Tibial nerve (tissue), 4 donors: ENCODE measurements around the gene MRGPRX1. TPM values are rescaled to one million over a fixed set of nuclear protein-coding genes. Genes with fewer than 3 reads are reported as not detected.

ENCODE experiments used
- DNase-seq, 2 donors: peaks; one replicate each; pipeline ENCODE4 v3.0.0-alpha.2; 2019; ENCODE audit warnings: low spot score in 2 of 2
- H3K27ac ChIP-seq, 4 donors: fragments of 200-600 bp; sonication (generic) in 3 of 4; one replicate each; pipeline ENCODE4 v1.5.1; 2017 to 2019; ENCODE audit warnings: mild to moderate bottlenecking in 1 of 4
- H3K27me3 ChIP-seq, 2 donors: fragments of 200-600 bp; sonication (generic) in 1 of 2; one replicate each; pipeline versions ENCODE4 v1.5.1 to v1.6.0; 2017 to 2019
- H3K36me3 ChIP-seq, 3 donors: fragments of 200-600 bp; sonication (generic); one replicate each; pipeline ENCODE4 v1.5.1; 2018 to 2019
- H3K4me1 ChIP-seq, 4 donors: fragments of 200-600 bp; sonication (generic) in 3 of 4; one replicate each; pipeline ENCODE4 v1.5.1; 2017 to 2019
- H3K4me3 ChIP-seq, 4 donors: fragments of 200-600 bp; sonication (generic) in 3 of 4; one replicate each; pipeline ENCODE4 v1.5.1; 2017 to 2019; ENCODE audit warnings: mild to moderate bottlenecking in 1 of 4, moderate library complexity in 1 of 4
- H3K9me3 ChIP-seq, 4 donors: fragments of 200-600 bp; sonication (generic) in 3 of 4; one replicate each; pipeline ENCODE4 v1.5.1; 2017 to 2019
- CTCF ChIP-seq, 5 experiments: fragments of 200-600 bp in 3 of 5; fragments of 450-650 bp in 2 of 5; sonication (generic) in 3 of 5; IDR thresholded peaks; one replicate each; pipeline ENCODE4 v1.5.1; 2016 to 2019; ENCODE audit warnings: antibody characterized with exemption in 5 of 5, mild to moderate bottlenecking in 3 of 5, moderate library complexity in 2 of 5
- EP300 ChIP-seq, 2 donors: sonication (generic); formaldehyde crosslinking; IDR thresholded peaks; one replicate each; pipeline ENCODE4 v1.6.1; 2017; ENCODE audit warnings: antibody characterized with exemption in 2 of 2, mild to moderate bottlenecking in 1 of 2
- POLR2A ChIP-seq, 2 donors: fragments of 450-650 bp; IDR thresholded peaks; one replicate each; pipeline ENCODE4 v1.6.1; 2017; ENCODE audit warnings: antibody characterized with exemption in 2 of 2, mild to moderate bottlenecking in 2 of 2, moderate library complexity in 2 of 2
- WGBS, 2 donors: methylation state at CpG; one replicate each; pipeline ENCODE4 v1.1.5; 2018; 5-methylcytosine and 5-hydroxymethylcytosine counted together
- total RNA-seq, 4 donors: library from RNA; depleted of rRNA; stranded (reverse); fragments of >200 nt; gene quantifications; one replicate each; pipeline ENCODE4 v1.1.0, GENCODE V29; 2016

Gene MRGPRX1
- total RNA-seq, 4 donors from 2014 or later = not detected

- no peaks in the 10 kb centered on the region for H3K9me3 ChIP-seq
- no peak overlapping the region for H3K27ac ChIP-seq
- H3K4me1 ChIP-seq = no peaks in the 10 kb centered on the region
- no peak for DNase-seq
- WGBS, 2 donors = 80 to 81% methylated on average over 16 of the region's 16 CpGs
- no peaks in the 10 kb centered on the region for H3K36me3 ChIP-seq
- TF ChIP-seq POLR2A (IDR thresholded peaks at IDR 0.05) (no peak), EP300 (IDR thresholded peaks at IDR 0.05) (no peak), CTCF (IDR thresholded peaks at IDR 0.05) (no peak)
- no peak overlapping the region for H3K4me3 ChIP-seq
- H3K27me3 ChIP-seq = no peaks in the 10 kb centered on the region
These were observed 33.1 kb upstream of the MRGPRX1 start for GRCh38 chr11:18972336-18972735.

GRCh38 chr11:18969720-18970119 lies 30.5 kb upstream of the MRGPRX1 start:
- Histone ChIP-seq H3K4me3 (no peak overlapping the region), H3K9me3 (no peaks in the 10 kb centered on the region), H3K4me1 (no peaks in the 10 kb centered on the region), H3K27ac (no peak overlapping the region), H3K36me3 (no peaks in the 10 kb centered on the region), H3K27me3 (no peaks in the 10 kb centered on the region)
- DNase-seq = no peak
- 46 to 58% methylated on average over 3 of the region's 3 CpGs for WGBS, 2 donors
- TF ChIP-seq CTCF (IDR thresholded peaks at IDR 0.05) (no peak), EP300 (IDR thresholded peaks at IDR 0.05) (no peak), POLR2A (IDR thresholded peaks at IDR 0.05) (no peak)

- no peak overlapping the region for H3K4me3 ChIP-seq
- no peaks in the 10 kb centered on the region for H3K36me3 ChIP-seq
- H3K4me1 ChIP-seq = no peaks in the 10 kb centered on the region
- DNase-seq = no peak
- H3K27me3 ChIP-seq = no peaks in the 10 kb centered on the region
- 83 to 87% methylated on average over 1 of the region's 1 CpG for WGBS, 2 donors
- TF ChIP-seq POLR2A (IDR thresholded peaks at IDR 0.05) (no peak), CTCF (IDR thresholded peaks at IDR 0.05) (no peak), EP300 (IDR thresholded peaks at IDR 0.05) (no peak)
- H3K27ac ChIP-seq = no peak overlapping the region
- H3K9me3 ChIP-seq = no peaks in the 10 kb centered on the region
These were observed 19.2 kb upstream of the MRGPRX1 start for GRCh38 chr11:18958221-18958910.

GRCh38 chr11:18956630-18957029 lies 17.4 kb upstream of the MRGPRX1 start:
- no peak overlapping the region for H3K27ac ChIP-seq
- no peak for DNase-seq
- 89 to 90% methylated on average over 16 of the region's 16 CpGs for WGBS, 2 donors
- no peaks in the 10 kb centered on the region for H3K36me3 ChIP-seq
- H3K9me3 ChIP-seq = no peaks in the 10 kb centered on the region
- no peaks in the 10 kb centered on the region for H3K27me3 ChIP-seq
- H3K4me1 ChIP-seq = no peaks in the 10 kb centered on the region
- TF ChIP-seq EP300 (IDR thresholded peaks at IDR 0.05) (no peak), POLR2A (IDR thresholded peaks at IDR 0.05) (no peak), CTCF (IDR thresholded peaks at IDR 0.05) (no peak)
- no peak overlapping the region for H3K4me3 ChIP-seq

GRCh38 chr11:18936002-18936673 lies 3.1 kb downstream of the MRGPRX1 start:
- 74 to 78% methylated on average over 5 of the region's 5 CpGs for WGBS, 2 donors
- no peak for DNase-seq
- Histone ChIP-seq H3K27me3 (no peaks in the 10 kb centered on the region), H3K9me3 (no peaks in the 10 kb centered on the region), H3K36me3 (no peaks in the 10 kb centered on the region), H3K4me1 (no peaks in the 10 kb centered on the region), H3K27ac (no peak overlapping the region), H3K4me3 (no peak overlapping the region)
- no peak for TF ChIP-seq CTCF (IDR thresholded peaks at IDR 0.05)
- no peak for TF ChIP-seq EP300 (IDR thresholded peaks at IDR 0.05)
- TF ChIP-seq POLR2A (IDR thresholded peaks at IDR 0.05) = no peak
